Lung (tissue), 12 donors: ENCODE results near the gene CHRNA4. TPM values are rescaled to one million over a fixed set of nuclear protein-coding genes. Genes with fewer than 3 reads are reported as not detected.
"Not testable (repeated sequence)": the region's sequence is repeated elsewhere in the genome, so short reads cannot be mapped to it uniquely, and the experiment has no call there.

Experiments
- ATAC-seq: fragments of 200-7000 bp; cut with Tn5 transposase; one replicate; pipeline ENCODE4 v1.9.1; 2020; ENCODE audit warnings: moderate number of reproducible peaks; ENCODE audit not compliant: insufficient read depth, low FRiP score
- DNase-seq, 3 donors: peaks; one replicate each; pipeline ENCODE4 v3.0.0-alpha.2; 2013 to 2017
- H3K27ac ChIP-seq, 2 donors: one replicate each; pipeline ENCODE4 v1.5.1; 2013; ENCODE audit warnings: mild to moderate bottlenecking in 2 of 2, moderate library complexity in 2 of 2, control low read depth in 1 of 2, inconsistent platforms in 1 of 2, low read depth in 1 of 2, low read length in 1 of 2
- H3K27me3 ChIP-seq, 3 donors: one replicate each; pipeline ENCODE4 v1.5.1; 2013; ENCODE audit warnings: low read length in 2 of 3; ENCODE audit not compliant: control insufficient read depth in 3 of 3, insufficient read depth in 3 of 3
- H3K36me3 ChIP-seq, 4 donors: one replicate each; pipeline ENCODE4 v1.5.1; 2013; ENCODE audit warnings: low read length in 4 of 4, mild to moderate bottlenecking in 1 of 4, moderate library complexity in 1 of 4; ENCODE audit not compliant: control insufficient read depth in 4 of 4, insufficient read depth in 4 of 4
- H3K4me1 ChIP-seq, 5 donors: one replicate each; pipeline ENCODE4 v1.5.1; 2013; ENCODE audit warnings: low read length in 5 of 5, mild to moderate bottlenecking in 2 of 5, moderate library complexity in 1 of 5; ENCODE audit not compliant: control insufficient read depth in 5 of 5, insufficient read depth in 5 of 5
- H3K4me3 ChIP-seq: one replicate; pipeline ENCODE4 v1.5.1; 2013; ENCODE audit warnings: mild to moderate bottlenecking, control low read depth, moderate library complexity
- H3K9ac ChIP-seq, 2 donors: one replicate each; pipeline ENCODE4 v1.5.1; 2013; ENCODE audit warnings: low read length in 2 of 2, control low read depth in 1 of 2; ENCODE audit not compliant: insufficient read depth in 1 of 2
- H3K9me3 ChIP-seq, 4 donors: one replicate each; pipeline ENCODE4 v1.5.1; 2013; ENCODE audit warnings: low read length in 3 of 4, mild to moderate bottlenecking in 1 of 4, moderate library complexity in 1 of 4; ENCODE audit not compliant: control insufficient read depth in 4 of 4, insufficient read depth in 3 of 4
- WGBS, 2 donors: extraction: QIAGEN DNeasy Blood & Tissue Kit; methylation state at CpG; one replicate each; pipeline ENCODE4 v1.1.7; 2013; 5-methylcytosine and 5-hydroxymethylcytosine counted together
- polyA plus RNA-seq, 2 donors: library from polyadenylated mRNA; stranded (reverse); fragments of 200-250 nt; gene quantifications; one replicate each; pipeline ENCODE4 v1.2.1, GENCODE V29; 2013
- total RNA-seq, 2 donors: library from RNA; depleted of rRNA in 1 of 2; stranded (reverse); fragments of >200 nt in 1 of 2; gene quantifications; one replicate each; pipeline ENCODE4 v1.2.1, GENCODE V29; 2014 to 2021
- TF ChIP-seq, protein P1 (sequence below): IDR thresholded peaks from 2 replicates; pipeline ENCODE4 v1.5.1; 2012; ENCODE audit warnings: mild to moderate bottlenecking; ENCODE audit errors: control extremely low read depth, extremely low read depth
- donor health status: control.
- donor health status: control.
- donor health status: Bipolar disorder and iron deficiency.
- donor health status: healthy.
- donor health status: DM: yes; HTN: yes; CAD: no.

Gene CHRNA4
- total and polyA plus RNA-seq, 4 donors, result 0.01 to 1.1 (median 0.46) TPM

GRCh38 chr20:63343460-63344445 is 17.4 kb downstream of the CHRNA4 start:
- TF ChIP-seq, protein P1, sequence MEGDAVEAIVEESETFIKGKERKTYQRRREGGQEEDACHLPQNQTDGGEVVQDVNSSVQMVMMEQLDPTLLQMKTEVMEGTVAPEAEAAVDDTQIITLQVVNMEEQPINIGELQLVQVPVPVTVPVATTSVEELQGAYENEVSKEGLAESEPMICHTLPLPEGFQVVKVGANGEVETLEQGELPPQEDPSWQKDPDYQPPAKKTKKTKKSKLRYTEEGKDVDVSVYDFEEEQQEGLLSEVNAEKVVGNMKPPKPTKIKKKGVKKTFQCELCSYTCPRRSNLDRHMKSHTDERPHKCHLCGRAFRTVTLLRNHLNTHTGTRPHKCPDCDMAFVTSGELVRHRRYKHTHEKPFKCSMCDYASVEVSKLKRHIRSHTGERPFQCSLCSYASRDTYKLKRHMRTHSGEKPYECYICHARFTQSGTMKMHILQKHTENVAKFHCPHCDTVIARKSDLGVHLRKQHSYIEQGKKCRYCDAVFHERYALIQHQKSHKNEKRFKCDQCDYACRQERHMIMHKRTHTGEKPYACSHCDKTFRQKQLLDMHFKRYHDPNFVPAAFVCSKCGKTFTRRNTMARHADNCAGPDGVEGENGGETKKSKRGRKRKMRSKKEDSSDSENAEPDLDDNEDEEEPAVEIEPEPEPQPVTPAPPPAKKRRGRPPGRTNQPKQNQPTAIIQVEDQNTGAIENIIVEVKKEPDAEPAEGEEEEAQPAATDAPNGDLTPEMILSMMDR, result no peak
- peaks cover 0 to 49% (median 3%) of the 10 kb centered on the region in 5 donors for H3K4me1 ChIP-seq
- H3K4me3 ChIP-seq, result no peak overlapping the region
- 56 to 61% methylated on average over 37 of the region's 37 CpGs for WGBS, 2 donors
- H3K9ac ChIP-seq, result no peak overlapping the region
- peaks cover 0 to 5% (median 4%) of the 10 kb centered on the region in 3 donors for H3K27me3 ChIP-seq
- ATAC-seq, result no peak
- no peak for DNase-seq
- H3K9me3 ChIP-seq, result no peaks in the 10 kb centered on the region
- H3K27ac ChIP-seq, result no peak overlapping the region
- no peaks in the 10 kb centered on the region for H3K36me3 ChIP-seq

- no peaks in the 10 kb centered on the region for H3K9me3 ChIP-seq
- TF ChIP-seq, protein P1, result no peak
- no peak overlapping the region for H3K9ac ChIP-seq
- no peaks in the 10 kb centered on the region for H3K36me3 ChIP-seq
- no peak overlapping the region for H3K27ac ChIP-seq
- ATAC-seq, result no peak
- no peak for DNase-seq
- no peak overlapping the region for H3K4me3 ChIP-seq
- peaks cover 0 to 46% (median 3%) of the 10 kb centered on the region in 5 donors for H3K4me1 ChIP-seq
- H3K27me3 ChIP-seq, result peaks cover 0 to 13% (median 4%) of the 10 kb centered on the region in 3 donors
- 89 to 93% methylated on average over 59 of the region's 59 CpGs for WGBS, 2 donors
Observed at GRCh38 chr20:63342561-63343459, 18.3 kb downstream of the CHRNA4 start.

- ATAC-seq, H3K9ac ChIP-seq, DNase-seq, H3K4me3 ChIP-seq, H3K27ac ChIP-seq, H3K9me3 ChIP-seq, H3K36me3 ChIP-seq: not testable (repeated sequence)
- Histone ChIP-seq H3K4me1 (peaks cover 0 to 20% (median 0%) of the 10 kb centered on the region in 5 donors), H3K27me3 (peaks cover 0 to 23% (median 2%) of the 10 kb centered on the region in 3 donors)
- WGBS, 2 donors, result 50 to 61% methylated on average over 10 of the region's 10 CpGs
Observed at GRCh38 chr20:63340158-63340688, 20.9 kb downstream of the CHRNA4 start.

GRCh38 chr20:63339154-63340094 is 21.7 kb downstream of the CHRNA4 start:
- not testable (repeated sequence) for DNase-seq, H3K27ac ChIP-seq, ATAC-seq, H3K9me3 ChIP-seq, H3K4me3 ChIP-seq, H3K9ac ChIP-seq, H3K36me3 ChIP-seq
- 48 to 61% methylated on average over 14 of the region's 14 CpGs for WGBS, 2 donors
- peaks cover 0 to 12% (median 0%) of the 10 kb centered on the region in 5 donors for H3K4me1 ChIP-seq
- H3K27me3 ChIP-seq, result peaks cover 0 to 23% (median 0%) of the 10 kb centered on the region in 3 donors
